Measurements from ENCODE around the gene LRRC25.
"Not testable (repeated sequence)": the region's sequence is repeated elsewhere in the genome, so short reads cannot be mapped to it uniquely, and the experiment has no call there.

The LRRC25 gene

DNA sequence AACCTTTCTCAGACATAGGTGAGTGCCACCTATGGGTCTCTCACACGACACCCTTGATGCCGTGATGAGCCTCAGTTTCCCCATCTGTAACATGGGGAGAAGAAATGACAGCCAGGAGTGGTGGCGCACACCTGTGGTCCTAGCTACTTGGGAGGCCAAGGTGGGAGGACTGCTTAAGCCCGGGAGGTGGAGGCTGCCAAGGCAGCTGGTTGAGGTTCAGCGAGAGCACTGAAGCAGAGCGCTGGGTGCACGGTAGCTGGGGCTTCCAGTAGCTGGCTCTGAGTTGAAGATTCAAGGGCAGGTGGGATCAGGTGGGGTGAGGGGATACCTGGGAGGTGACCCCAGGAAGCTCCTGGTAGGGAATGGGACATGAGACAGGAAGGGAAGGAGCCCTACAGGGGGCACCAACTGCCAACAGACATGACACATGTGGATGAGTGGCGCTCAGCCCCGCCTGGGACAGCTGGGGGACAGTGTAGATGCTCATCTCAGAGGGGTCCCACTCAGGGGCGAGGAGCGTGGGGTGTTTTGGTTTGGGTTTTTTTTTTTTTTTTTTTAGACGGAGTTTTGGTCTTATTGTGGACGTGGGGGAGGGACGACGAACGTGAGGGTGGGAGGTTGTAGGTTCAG is 15.3 kb upstream of the LRRC25 start:
- no peak overlapping the region for H3K4me2 ChIP-seq
- no peaks in the 10 kb centered on the region for H3K9me3 ChIP-seq
- no peak overlapping the region for H3K9ac ChIP-seq
- H3K4me1 ChIP-seq: peaks cover 65% of the 10 kb centered on the region
- no peaks in the 10 kb centered on the region for H3K36me3 ChIP-seq
- H3K4me3 ChIP-seq: no peak overlapping the region
- peaks cover 6% of the 10 kb centered on the region for H3K27me3 ChIP-seq
- no peak for TF ChIP-seq Cebpa-rat (IDR thresholded peaks at IDR 0.05)
- H3K27ac ChIP-seq: no peak overlapping the region
- H4K20me1 ChIP-seq: peaks cover 8% of the 10 kb centered on the region; the same call in 1 of the 2 replicates

DNA sequence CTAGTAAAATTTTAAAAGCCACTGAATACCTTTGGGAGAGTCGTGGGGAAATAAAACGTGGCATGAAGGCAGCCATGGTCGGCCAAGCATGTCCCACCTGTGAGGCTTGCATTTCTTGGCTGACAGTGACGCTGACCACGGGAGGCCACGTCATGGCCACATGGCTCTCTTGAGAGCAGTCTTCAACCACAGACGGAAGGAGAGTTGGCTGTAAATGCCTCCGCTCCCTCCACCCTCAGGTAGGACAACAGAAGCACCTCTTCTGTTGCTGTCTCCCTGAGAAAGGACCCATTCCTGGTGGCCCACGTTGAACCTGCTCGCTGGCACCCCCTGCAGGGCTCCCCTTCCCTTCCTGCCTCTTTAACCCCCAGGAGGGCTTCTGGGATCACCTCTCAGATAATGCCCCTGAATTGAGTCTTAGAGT is 10.6 kb upstream of the LRRC25 start:
- no peak overlapping the region for H3K27ac ChIP-seq
- H3K36me3 ChIP-seq: no peaks in the 10 kb centered on the region
- peaks cover 8% of the 10 kb centered on the region; the same call in 1 of the 2 replicates for H4K20me1 ChIP-seq
- H3K9me3 ChIP-seq: no peaks in the 10 kb centered on the region
- peak overlapping the region; percentile 82 for H3K4me2 ChIP-seq
- TF ChIP-seq Cebpa-rat (IDR thresholded peaks at IDR 0.05): no peak; the same call in 1 of the 2 replicates
- H3K4me1 ChIP-seq: peaks cover 44% of the 10 kb centered on the region
- peaks cover 6% of the 10 kb centered on the region for H3K27me3 ChIP-seq
- H3K9ac ChIP-seq: no peak overlapping the region
- no peak overlapping the region for H3K4me3 ChIP-seq

DNA sequence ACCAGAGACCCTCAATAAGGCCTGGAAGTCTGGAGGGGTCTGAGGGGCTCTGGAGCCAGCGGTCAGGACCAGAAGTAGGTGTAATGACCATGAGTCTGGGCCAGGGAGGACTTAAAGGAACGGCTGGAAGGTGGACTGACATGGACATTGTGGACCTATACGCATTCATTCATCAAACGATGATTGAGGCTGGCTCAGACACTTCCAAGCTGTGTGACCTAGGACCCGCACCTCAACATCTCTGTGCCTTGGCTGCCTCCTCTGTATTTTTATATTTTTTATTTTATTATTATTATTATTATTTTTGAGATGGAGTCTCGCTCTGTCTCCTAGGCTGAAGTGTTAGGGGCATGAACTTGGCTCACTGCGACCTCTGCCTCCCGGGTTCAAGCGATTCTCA is 9.3 kb upstream of the LRRC25 start:
- Histone ChIP-seq H3K4me3 (no peak overlapping the region), H3K27ac (no peak overlapping the region), H3K36me3 (no peaks in the 10 kb centered on the region), H3K9ac (no peak overlapping the region), H3K27me3 (peaks cover 6% of the 10 kb centered on the region), H3K9me3 (no peaks in the 10 kb centered on the region), H3K4me2 (no peak overlapping the region), H4K20me1 (peaks cover 8% of the 10 kb centered on the region; the same call in 1 of the 2 replicates), H3K4me1 (peaks cover 57% of the 10 kb centered on the region)
- TF ChIP-seq Cebpa-rat (IDR thresholded peaks at IDR 0.05): no peak

DNA sequence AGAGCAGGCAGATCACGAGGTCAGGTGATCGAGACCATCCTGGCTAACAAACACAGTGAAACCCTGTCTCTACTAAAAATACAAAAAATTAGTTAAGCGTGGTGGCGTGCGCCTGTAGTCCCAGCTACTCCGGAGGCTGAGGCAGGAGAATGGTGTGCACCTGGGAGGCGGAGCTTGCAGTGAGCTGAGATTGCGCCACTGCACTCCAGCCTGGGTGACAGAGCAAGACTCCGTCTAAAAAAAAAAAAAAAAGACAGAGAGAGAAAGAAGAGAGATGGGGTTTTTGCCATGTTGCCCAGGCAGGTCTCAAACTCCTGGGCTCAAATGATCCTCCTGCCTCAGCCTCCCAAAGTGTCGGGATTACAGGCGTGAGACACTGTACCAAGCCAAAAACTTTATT is 8.3 kb upstream of the LRRC25 start:
- H3K4me2 ChIP-seq, H3K4me3 ChIP-seq, H3K27ac ChIP-seq, H3K9me3 ChIP-seq, H3K36me3 ChIP-seq, H3K9ac ChIP-seq, H4K20me1 ChIP-seq, H3K27me3 ChIP-seq: not testable (repeated sequence)
- peaks cover 65% of the 10 kb centered on the region for H3K4me1 ChIP-seq

DNA sequence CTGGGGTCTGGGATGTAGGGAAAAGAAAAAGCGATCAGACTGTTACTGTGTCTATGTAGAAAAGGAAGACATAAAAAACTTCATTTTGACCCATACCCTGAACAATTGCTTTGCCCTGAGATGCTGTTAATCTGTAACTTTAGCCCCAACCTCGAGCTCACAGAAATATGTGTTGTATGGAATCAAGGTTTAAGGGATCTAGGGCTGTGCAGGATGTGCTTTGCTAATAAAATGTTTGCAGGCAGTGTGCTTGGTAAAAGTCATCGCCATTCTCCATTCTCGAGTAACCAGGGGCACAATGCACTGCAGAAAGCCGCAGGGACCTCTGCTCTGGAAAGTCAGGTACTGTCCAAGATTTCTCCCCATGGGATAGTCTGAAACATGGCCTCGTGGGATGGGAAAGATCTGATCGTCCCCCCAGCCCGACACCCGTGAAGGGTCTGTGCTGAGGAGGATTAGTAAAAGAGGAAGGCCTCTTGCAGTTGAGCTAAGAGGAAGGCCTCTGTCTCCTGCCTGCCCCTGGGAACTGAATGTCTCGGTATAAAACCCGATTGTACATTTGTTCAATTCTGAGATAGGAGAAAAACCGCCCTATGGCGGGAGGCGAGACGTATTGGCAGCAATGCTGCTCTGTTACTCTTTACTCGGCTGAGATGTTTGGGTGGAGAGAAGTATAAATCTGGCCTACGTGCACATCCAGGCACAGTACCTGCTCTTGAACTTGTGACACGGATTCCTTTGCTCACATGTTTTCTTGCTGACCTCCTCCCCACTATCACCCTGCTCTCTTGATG is 5.2 kb upstream of the LRRC25 start:
- not testable (repeated sequence) for H3K9me3 ChIP-seq, H3K27me3 ChIP-seq, H3K4me3 ChIP-seq, H4K20me1 ChIP-seq, H3K36me3 ChIP-seq
- peaks cover 40% of the 10 kb centered on the region for H3K4me1 ChIP-seq
- H3K27ac ChIP-seq: peak overlapping the region; percentile 80
- H3K4me2 ChIP-seq: peak overlapping the region; percentile 71
- peak overlapping the region; percentile 61 for H3K9ac ChIP-seq

DNA sequence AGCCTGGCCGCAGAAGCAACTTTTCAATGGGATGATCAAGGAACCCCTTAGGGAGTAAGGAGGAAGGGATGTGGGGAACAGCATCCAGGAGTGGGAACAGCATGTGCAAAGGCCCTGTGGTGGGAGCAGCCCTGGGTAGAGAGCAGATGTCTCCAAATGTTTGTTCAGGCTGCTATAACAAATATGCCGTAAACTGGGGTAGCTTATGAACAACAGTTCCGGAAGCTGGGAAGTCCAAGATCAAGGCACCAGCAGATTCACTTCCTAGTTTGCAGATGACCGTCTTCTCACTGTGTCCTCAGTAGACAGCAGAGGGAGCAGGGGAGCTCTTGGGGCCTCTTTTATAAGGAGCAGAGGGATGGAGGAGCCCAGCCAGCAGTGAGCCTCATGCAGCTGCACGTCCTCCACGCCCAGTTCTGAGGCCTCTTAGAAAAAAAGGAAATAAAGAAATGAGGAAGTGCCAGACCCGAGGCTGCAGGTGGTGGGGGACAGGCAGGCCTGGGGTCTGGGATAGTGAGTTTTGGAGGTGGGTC is 4.2 kb upstream of the LRRC25 start:
- peak overlapping the region; percentile 61 for H3K9ac ChIP-seq
- no peak overlapping the region for H3K4me3 ChIP-seq
- no peak for TF ChIP-seq Cebpa-rat (IDR thresholded peaks at IDR 0.05)
- no peaks in the 10 kb centered on the region for H3K9me3 ChIP-seq
- H3K27me3 ChIP-seq: peaks cover 10% of the 10 kb centered on the region; the same call in 1 of the 2 replicates
- H3K4me1 ChIP-seq: peaks cover 41% of the 10 kb centered on the region
- peak overlapping the region; percentile 80 for H3K27ac ChIP-seq
- H3K4me2 ChIP-seq: peak overlapping the region; percentile 71
- no peaks in the 10 kb centered on the region for H3K36me3 ChIP-seq
- no peaks in the 10 kb centered on the region for H4K20me1 ChIP-seq

DNA sequence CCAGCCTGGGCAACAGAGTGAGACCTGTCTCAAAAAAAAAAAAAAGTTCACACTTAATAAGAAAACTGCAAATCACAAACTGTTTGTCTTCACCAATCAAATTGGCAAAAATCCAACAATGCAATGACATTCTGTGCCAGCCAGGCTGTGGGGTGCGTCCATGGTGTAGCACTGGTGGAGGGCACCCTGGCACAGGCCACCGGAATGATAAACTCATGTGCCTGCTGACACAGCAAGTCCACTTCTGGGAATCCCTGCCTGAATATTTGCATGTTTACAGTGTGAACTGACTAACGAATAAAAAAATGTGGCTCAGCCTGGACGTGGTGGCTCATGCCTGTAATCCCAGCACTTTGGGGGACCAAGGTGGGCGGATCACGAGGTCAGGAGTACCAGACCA is 1.6 kb upstream of the LRRC25 start:
- no peaks in the 10 kb centered on the region for H3K9me3 ChIP-seq
- no peak overlapping the region for H3K27ac ChIP-seq
- no peak overlapping the region for H3K4me3 ChIP-seq
- peaks cover 41% of the 10 kb centered on the region for H3K4me1 ChIP-seq
- H3K4me2 ChIP-seq: no peak overlapping the region
- no peaks in the 10 kb centered on the region for H3K36me3 ChIP-seq
- no peak overlapping the region for H3K9ac ChIP-seq
- no peaks in the 10 kb centered on the region for H4K20me1 ChIP-seq
- no peak for TF ChIP-seq Cebpa-rat (IDR thresholded peaks at IDR 0.05)
- peaks cover 10% of the 10 kb centered on the region; the same call in 1 of the 2 replicates for H3K27me3 ChIP-seq

DNA sequence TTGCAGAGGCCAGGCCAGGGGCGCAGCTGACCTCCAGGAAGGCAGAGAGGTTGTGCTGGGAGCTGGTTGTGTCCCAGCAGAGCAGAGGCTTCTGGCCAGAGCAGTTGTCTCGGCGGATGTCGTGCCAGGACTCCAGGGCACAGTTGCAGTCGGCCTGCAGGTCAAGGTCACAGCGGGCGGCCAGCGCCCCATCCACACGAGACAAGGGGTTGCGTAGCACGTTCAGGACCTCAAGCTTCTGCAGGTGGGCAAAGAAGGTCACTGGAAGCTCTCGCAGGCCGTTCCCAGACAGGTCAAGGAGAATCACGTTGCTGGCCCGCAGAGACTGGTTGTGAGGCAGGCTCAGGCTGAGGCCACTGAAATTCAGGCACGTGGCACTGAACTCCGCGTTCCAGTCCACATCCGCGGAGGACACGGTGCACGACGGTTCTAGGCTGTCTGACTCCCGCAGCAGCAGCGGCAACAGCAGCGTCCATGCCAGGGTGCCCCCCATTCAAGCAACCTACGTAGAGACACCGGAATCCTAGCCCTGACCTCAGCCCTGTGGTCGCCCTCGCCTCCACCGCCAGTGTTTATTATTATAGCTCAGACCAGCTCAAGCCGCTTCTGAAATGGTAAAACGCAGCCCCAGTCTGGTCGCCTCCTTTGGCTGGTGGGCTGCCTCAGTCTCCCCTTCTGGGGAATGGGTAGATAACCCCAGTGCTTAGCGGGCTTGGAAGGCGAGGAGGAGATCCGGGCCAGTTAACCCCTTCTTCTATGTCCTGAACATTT is 766 bp downstream of the LRRC25 start:
- no peaks in the 10 kb centered on the region for H3K36me3 ChIP-seq
- no peak for TF ChIP-seq Cebpa-rat (IDR thresholded peaks at IDR 0.05)
- H3K9ac ChIP-seq: no peak overlapping the region
- H3K4me2 ChIP-seq: peak overlapping the region; percentile 45
- no peaks in the 10 kb centered on the region for H3K9me3 ChIP-seq
- H3K4me3 ChIP-seq: no peak overlapping the region
- peaks cover 21% of the 10 kb centered on the region; the same call in 1 of the 2 replicates for H3K27me3 ChIP-seq
- no peak overlapping the region for H3K27ac ChIP-seq
- no peaks in the 10 kb centered on the region for H4K20me1 ChIP-seq
- H3K4me1 ChIP-seq: peaks cover 28% of the 10 kb centered on the region

DNA sequence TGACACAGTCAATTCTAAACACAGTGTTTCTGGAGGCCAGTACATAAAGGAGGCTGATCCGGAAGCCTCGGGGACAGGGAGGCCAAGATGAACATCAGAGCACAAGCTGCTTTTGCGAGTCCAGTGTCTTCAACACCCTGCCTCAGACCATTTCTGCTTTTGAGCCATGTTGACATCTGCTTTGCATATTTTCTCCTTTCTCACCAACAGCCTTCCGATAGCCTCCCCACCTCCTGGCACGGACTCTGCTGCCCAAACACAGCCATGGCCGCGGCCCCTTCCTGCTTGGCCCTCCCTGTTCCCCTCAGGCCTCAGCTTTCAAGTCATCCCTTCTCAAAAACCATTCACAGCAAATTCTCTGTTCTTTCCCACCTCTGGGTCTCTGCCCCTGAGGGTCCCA is 3.6 kb downstream of the LRRC25 start:
- H3K4me2 ChIP-seq: no peak overlapping the region
- H3K9ac ChIP-seq: no peak overlapping the region
- no peaks in the 10 kb centered on the region for H4K20me1 ChIP-seq
- no peaks in the 10 kb centered on the region for H3K9me3 ChIP-seq
- H3K27me3 ChIP-seq: peaks cover 36% of the 10 kb centered on the region; the same call in 1 of the 2 replicates
- no peak for TF ChIP-seq Cebpa-rat (IDR thresholded peaks at IDR 0.05)
- H3K4me3 ChIP-seq: no peak overlapping the region
- H3K27ac ChIP-seq: no peak overlapping the region
- H3K4me1 ChIP-seq: peaks cover 26% of the 10 kb centered on the region
- H3K36me3 ChIP-seq: no peaks in the 10 kb centered on the region
